GM12874 (cell line): ENCODE data around the gene NHERF2.

Experiments used
- TF ChIP-seq, protein P1 (sequence below): IDR thresholded peaks from 2 replicates; pipeline ENCODE4 v1.5.1; 2011; ENCODE audit warnings: low read depth, mild to moderate bottlenecking, control low read depth, low read length, moderate library complexity; ENCODE audit not compliant: insufficient read depth

Gene NHERF2

DNA sequence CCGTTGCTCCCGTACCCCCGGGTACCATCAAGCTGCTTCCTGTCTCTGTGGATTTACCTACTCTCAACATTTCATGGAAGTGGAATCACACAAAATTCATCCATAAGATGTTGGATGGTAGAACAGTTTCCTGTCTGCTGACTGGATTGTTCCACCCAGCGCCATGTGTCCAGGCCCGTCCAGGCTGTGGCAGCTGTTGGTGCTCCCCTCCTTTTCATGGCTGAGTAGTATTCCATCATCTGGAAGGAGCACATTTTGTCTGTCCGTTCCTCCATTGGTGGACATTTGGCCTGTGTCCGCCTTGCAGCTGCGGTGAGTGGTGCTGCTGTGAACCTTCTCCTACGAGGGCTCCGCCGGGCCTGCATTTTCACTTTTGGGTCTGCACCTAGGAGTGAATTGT is 39.4 kb downstream of the NHERF2 start:
- TF ChIP-seq, protein P1, sequence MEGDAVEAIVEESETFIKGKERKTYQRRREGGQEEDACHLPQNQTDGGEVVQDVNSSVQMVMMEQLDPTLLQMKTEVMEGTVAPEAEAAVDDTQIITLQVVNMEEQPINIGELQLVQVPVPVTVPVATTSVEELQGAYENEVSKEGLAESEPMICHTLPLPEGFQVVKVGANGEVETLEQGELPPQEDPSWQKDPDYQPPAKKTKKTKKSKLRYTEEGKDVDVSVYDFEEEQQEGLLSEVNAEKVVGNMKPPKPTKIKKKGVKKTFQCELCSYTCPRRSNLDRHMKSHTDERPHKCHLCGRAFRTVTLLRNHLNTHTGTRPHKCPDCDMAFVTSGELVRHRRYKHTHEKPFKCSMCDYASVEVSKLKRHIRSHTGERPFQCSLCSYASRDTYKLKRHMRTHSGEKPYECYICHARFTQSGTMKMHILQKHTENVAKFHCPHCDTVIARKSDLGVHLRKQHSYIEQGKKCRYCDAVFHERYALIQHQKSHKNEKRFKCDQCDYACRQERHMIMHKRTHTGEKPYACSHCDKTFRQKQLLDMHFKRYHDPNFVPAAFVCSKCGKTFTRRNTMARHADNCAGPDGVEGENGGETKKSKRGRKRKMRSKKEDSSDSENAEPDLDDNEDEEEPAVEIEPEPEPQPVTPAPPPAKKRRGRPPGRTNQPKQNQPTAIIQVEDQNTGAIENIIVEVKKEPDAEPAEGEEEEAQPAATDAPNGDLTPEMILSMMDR = no peak

DNA sequence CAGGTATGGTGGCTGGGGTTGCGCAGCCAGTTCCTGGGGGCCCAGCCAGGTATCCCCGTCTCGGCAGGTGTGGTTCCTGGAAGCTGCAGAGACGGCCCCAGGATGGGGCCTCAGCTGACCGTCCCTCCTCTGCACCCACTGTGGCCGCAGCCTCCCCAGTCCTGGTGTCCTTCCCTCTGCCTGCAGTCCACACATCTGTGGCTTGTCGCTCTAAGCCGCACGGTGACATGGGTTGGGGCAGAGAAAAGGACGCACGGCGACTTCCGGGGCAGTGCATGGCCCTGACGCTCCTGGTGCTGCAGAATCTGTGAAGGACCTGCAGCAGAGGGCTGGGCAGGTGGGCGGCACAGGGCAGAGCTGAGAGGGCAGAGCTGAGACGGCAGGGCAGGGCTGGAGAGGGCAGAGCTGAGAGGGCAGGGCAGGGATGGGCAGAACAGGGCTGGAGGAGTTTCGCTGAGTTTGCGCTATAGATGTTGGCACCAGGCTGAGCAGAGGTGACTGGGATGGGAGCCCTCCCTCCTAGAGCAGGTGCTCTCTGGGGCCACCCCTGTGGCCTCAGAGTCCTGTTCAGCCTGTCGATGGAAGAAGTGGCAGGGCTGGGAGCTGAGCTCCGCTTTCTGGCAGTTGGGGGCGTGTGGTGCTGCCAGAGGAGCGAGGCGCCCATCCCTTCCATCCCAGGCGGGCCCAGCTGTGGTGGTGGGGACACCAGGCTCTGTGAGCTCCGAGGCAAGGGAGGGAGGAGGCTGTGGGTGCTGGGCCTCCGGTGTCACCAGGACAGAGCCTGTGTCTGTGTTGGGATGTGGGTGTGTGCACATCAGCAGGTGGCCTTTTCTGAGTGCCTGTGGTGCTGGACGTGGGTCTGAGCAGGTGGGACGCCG is 44.1 kb downstream of the NHERF2 start:
- TF ChIP-seq, protein P1 = no peak

DNA sequence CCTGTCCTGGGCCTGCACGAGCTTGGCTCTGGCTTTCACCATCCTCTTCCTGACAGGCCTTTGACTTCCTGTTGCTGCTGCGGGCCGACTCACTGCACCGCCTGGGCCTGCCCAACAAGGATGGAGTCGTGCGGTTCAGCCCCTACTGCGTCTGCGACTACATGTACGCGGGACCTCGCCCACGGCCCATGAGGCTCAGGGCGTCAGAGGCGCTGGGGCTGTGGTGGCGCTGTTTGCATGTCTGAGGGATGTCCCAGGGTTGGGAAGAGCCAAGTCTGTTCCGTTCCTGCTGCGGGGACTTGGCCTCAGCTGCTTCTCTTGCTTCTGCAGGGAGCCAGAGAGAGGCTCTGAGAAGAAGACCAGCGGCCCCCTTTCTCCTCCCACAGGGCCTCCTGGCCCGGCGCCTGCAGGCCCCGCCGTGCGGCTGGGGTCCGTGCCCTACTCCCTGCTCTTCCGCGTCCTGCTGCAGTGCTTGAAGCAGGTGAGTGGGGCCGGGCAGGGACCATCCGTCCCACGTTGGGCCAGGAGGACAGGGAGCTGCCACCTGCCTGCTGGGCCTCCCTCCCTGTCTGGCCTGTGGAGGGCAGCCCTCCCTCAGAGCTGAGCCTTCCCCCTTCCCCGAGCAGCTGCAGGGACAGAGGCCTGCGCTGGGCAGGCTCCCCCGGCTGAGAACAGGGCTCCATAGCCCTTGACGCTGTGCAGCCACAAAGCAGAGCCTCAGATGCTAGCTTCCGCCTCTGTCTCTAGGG is 44.9 kb downstream of the NHERF2 start:
- TF ChIP-seq, protein P1 = no peak

DNA sequence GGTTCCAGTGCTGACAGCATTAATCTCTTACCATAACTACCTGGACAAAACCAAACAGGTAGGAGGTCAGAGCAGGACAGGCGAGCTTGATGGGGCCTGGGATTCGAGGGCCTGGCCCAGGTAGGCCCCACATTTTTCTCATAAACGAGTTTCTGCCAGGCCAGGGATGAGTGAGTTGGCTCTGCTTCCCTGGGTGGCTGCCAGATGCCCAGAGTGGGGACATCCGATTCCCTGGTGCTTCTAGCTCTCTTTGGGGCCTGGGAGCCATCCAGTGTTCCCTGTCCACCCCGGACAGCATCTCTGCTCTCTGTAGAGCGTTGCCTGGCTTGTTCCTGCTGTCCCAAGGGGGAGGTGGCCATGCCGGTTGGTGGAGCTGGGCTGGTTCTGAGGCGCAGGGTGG is 46.2 kb downstream of the NHERF2 start:
- TF ChIP-seq, protein P1 = no peak

DNA sequence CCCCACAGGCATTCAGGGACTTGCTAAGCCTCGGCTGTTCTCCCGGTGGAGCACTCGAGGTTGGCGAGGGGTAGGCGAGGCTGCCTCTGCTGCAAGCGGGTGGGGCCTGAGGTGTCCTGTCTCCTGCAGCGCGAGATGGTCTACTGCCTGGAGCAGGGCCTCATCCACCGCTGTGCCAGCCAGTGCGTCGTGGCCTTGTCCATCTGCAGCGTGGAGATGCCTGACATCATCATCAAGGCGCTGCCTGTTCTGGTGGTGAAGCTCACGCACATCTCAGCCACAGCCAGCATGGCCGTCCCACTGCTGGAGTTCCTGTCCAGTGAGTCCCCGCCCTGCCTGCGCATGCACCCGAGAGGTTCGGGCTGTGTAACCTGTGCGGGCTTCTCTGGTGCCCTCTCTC is 47.4 kb downstream of the NHERF2 start:
- TF ChIP-seq, protein P1 = no peak

DNA sequence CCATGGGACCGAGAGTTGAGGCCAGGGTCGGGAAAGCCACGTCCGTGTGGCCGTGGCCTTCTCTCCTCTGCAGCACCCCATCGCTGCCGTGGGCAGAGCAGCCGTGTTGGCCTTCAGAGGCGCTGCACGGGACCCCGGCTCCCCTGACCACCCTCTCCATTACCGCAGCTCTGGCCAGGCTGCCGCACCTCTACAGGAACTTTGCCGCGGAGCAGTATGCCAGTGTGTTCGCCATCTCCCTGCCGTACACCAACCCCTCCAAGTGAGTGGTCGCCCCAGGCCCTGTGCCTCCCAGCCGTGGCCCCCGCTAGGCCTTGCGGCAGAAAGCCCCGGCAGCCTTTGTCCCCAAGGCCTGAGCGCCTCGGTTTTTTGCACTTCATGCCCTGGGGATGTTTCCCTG is 48.9 kb downstream of the NHERF2 start:
- TF ChIP-seq, protein P1 = no peak

DNA sequence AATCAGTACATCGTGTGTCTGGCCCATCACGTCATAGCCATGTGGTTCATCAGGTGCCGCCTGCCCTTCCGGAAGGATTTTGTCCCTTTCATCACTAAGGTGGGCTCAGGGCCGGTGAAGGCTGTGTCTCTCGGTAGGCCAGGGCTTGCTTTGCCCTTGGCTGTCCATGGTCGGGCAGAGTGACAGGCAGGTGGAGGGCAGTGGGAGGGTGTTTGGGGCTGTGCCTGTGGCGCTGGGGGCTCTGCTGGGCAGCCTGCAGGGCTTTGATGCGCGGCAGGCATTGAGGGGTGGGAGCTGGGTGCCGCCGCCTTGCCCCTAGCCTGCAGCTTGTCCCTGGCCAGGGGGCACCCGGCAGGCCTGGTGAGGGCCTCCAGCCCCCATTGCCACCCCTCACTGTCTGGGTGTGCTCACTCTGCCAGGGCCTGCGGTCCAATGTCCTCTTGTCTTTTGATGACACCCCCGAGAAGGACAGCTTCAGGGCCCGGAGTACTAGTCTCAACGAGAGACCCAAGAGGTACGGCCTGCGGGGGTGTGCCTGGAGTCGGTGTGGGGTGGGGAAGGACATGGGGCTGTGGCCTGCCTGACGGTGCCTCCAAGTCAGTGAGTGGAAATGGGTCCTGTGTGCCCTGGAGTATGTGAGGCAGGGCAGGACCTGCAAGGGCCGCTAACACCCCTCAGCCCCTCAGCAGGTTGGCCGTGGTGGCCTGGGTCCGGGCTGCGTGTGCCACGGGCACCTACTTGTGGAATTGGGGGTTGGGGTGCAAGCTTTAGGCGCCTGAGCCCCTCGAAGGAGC is 49.6 kb downstream of the NHERF2 start:
- TF ChIP-seq, protein P1 = no peak
